H1 (cell line): ENCODE data around the gene MAMSTR. TPM values are rescaled to one million over a fixed set of nuclear protein-coding genes. Genes with fewer than 3 reads are reported as not detected.

Source experiments
- CTCF ChIA-PET: fragments of 300-600 bp; sonication (Branson Sonifier 250); formaldehyde crosslinking; loops from one replicate; lab custom pipeline; 2021; ENCODE audit not compliant: partially characterized antibody; lab: Charles Lee
- POLR2A ChIA-PET: fragments of 300-600 bp; sonication (Branson Sonifier 250); formaldehyde crosslinking; loops from one replicate; lab custom pipeline; 2021; ENCODE audit warnings: inconsistent platforms; ENCODE audit not compliant: partially characterized antibody; lab: Charles Lee
- DNase-seq, 2 experiments: peaks; one replicate each; pipeline versions ENCODE4 v3.0.0 to v3.0.0-alpha.2; 2010 to 2022; ENCODE audit warnings: low spot score in 2 of 2, low read depth in 1 of 2, mixed read lengths in 1 of 2
- FAIRE-seq: peaks from 2 replicates; lab custom pipeline; 2011; peaks lifted over from hg19 to GRCh38; lab: Jason Lieb, UNC
- H2AFZ ChIP-seq: 2 replicates; pipeline ENCODE4 v1.8.1; 2012; ENCODE audit warnings: low read length, inconsistent platforms
- H2AK5ac ChIP-seq: 2 replicates; pipeline ENCODE4 v1.6.1; 2013; ENCODE audit warnings: low read depth, low read length
- H2BK120ac ChIP-seq: replicated peaks from 2 replicates; pipeline ENCODE3; 2013; ENCODE audit warnings: low read depth, low read length, inconsistent platforms
- H2BK12ac ChIP-seq: 2 replicates; pipeline ENCODE4 v1.6.1; 2013; ENCODE audit warnings: low read depth, low read length
- H2BK15ac ChIP-seq: 2 replicates; pipeline ENCODE4 v1.6.1; 2013; ENCODE audit warnings: low read length
- H2BK20ac ChIP-seq: 2 replicates; pipeline ENCODE4 v1.6.1; 2013; ENCODE audit warnings: low read length
- H2BK5ac ChIP-seq: 2 replicates; pipeline ENCODE4 v1.6.1; 2013; ENCODE audit warnings: low read depth, low read length
- H3K14ac ChIP-seq: 2 replicates; pipeline ENCODE4 v1.6.1; 2013; ENCODE audit warnings: inconsistent platforms; ENCODE audit not compliant: insufficient read length
- H3K18ac ChIP-seq: 2 replicates; pipeline ENCODE4 v1.6.1; 2013; ENCODE audit warnings: low read length; ENCODE audit errors: extremely low read depth
- H3K23ac ChIP-seq: 2 replicates; pipeline ENCODE4 v1.6.1; 2013; ENCODE audit warnings: inconsistent platforms; ENCODE audit not compliant: insufficient read length
- H3K23me2 ChIP-seq: 2 replicates; pipeline ENCODE4 v1.6.1; 2013; ENCODE audit warnings: low read depth, low read length
- H3K27ac ChIP-seq: 2 replicates; pipeline ENCODE4 v1.6.1; 2011; ENCODE audit warnings: low read depth, low read length, inconsistent platforms
- H3K27me3 ChIP-seq, 4 experiments: replicated peaks in 1 of 4; 1 replicate in 1 of 4; 2 replicates in 3 of 4; pipeline versions ENCODE4 v1.6.1 to v1.8.1; 2011 to 2013; ENCODE audit warnings: low read length in 3 of 4, mild to moderate bottlenecking in 3 of 4, inconsistent platforms in 2 of 4, mixed read lengths in 2 of 4, moderate library complexity in 1 of 4; ENCODE audit not compliant: control insufficient read depth in 3 of 4, insufficient read depth in 3 of 4; ENCODE audit errors: extremely low read depth in 1 of 4
- H3K36me3 ChIP-seq, 4 experiments: 2 replicates each; pipeline versions ENCODE4 v1.6.1 to v1.8.1; 2011 to 2013; ENCODE audit warnings: mild to moderate bottlenecking in 4 of 4, low read length in 3 of 4, moderate library complexity in 2 of 4, control low read depth in 1 of 4, inconsistent platforms in 1 of 4; ENCODE audit not compliant: insufficient read depth in 4 of 4, control insufficient read depth in 2 of 4
- H3K4ac ChIP-seq: replicated peaks from 2 replicates; pipeline ENCODE3; 2013; ENCODE audit warnings: low read length, low read depth, mixed read lengths, inconsistent platforms; ENCODE audit not compliant: insufficient read length
- H3K4me1 ChIP-seq, 4 experiments: replicated peaks in 1 of 4; 1 replicate in 1 of 4; 2 replicates in 3 of 4; pipeline versions ENCODE4 v1.6.1 to v1.8.1; 2011 to 2013; ENCODE audit warnings: low read length in 3 of 4, inconsistent platforms in 2 of 4, mixed read lengths in 1 of 4; ENCODE audit not compliant: insufficient read depth in 4 of 4, control insufficient read depth in 3 of 4
- H3K4me2 ChIP-seq, 2 experiments: 2 replicates each; pipeline versions ENCODE4 v1.6.1 to v1.8.1; 2011 to 2013; ENCODE audit warnings: low read depth in 2 of 2, low read length in 2 of 2, control low read depth in 1 of 2, inconsistent platforms in 1 of 2, mild to moderate bottlenecking in 1 of 2; ENCODE audit not compliant: insufficient read depth in 1 of 2
- H3K4me3 ChIP-seq, 4 experiments: fragments of 200-600, 300-600 bp in 1 of 4; sonication (generic), shearing (Covaris generic), sonication (Bioruptor Twin) in 1 of 4; 2 replicates each; pipeline versions ENCODE4 v1.5.1 to v1.8.1; 2011 to 2016; ENCODE audit warnings: low read length in 4 of 4, low read depth in 3 of 4, control low read depth in 2 of 4, inconsistent platforms in 2 of 4, mild to moderate bottlenecking in 2 of 4, mixed read lengths in 1 of 4, moderate library complexity in 1 of 4; ENCODE audit not compliant: insufficient read depth in 2 of 4; ENCODE audit errors: extremely low read depth in 1 of 4
- H3K56ac ChIP-seq: replicated peaks from 2 replicates; pipeline ENCODE3; 2013; ENCODE audit warnings: low read depth, mild to moderate bottlenecking, mixed read lengths, low read length, inconsistent platforms; ENCODE audit not compliant: insufficient read length
- H3K79me1 ChIP-seq: 2 replicates; pipeline ENCODE4 v1.6.1; 2013; ENCODE audit warnings: low read depth, low read length, control low read depth
- H3K79me2 ChIP-seq, 2 experiments: 2 replicates each; pipeline versions ENCODE4 v1.6.1 to v1.8.1; 2012 to 2013; ENCODE audit warnings: low read length in 2 of 2, mild to moderate bottlenecking in 2 of 2, inconsistent platforms in 1 of 2; ENCODE audit not compliant: insufficient read depth in 2 of 2, control insufficient read depth in 1 of 2
- H3K9ac ChIP-seq, 4 experiments: replicated peaks in 1 of 4; 1 replicate in 1 of 4; 2 replicates in 3 of 4; pipeline versions ENCODE4 v1.6.1 to v1.8.1; 2011 to 2013; ENCODE audit warnings: low read depth in 3 of 4, low read length in 3 of 4, control low read depth in 2 of 4, mild to moderate bottlenecking in 2 of 4, moderate library complexity in 2 of 4, inconsistent platforms in 1 of 4; ENCODE audit errors: extremely low read depth in 1 of 4
- H3K9me3 ChIP-seq, 2 experiments: 2 replicates each; pipeline versions ENCODE4 v1.6.1 to v1.8.1; 2012 to 2013; ENCODE audit warnings: mild to moderate bottlenecking in 2 of 2, moderate library complexity in 2 of 2, control low read depth in 1 of 2, inconsistent platforms in 1 of 2, low read depth in 1 of 2, low read length in 1 of 2, mixed read lengths in 1 of 2; ENCODE audit not compliant: insufficient read depth in 2 of 2
- H4K20me1 ChIP-seq, 2 experiments: replicated peaks in 1 of 2; 2 replicates each; pipeline versions ENCODE3 to v1.8.1; 2011 to 2013; ENCODE audit warnings: inconsistent platforms in 2 of 2, low read length in 2 of 2, mild to moderate bottlenecking in 1 of 2; ENCODE audit not compliant: insufficient read depth in 2 of 2, control insufficient read depth in 1 of 2
- H4K5ac ChIP-seq: 2 replicates; pipeline ENCODE4 v1.6.1; 2013; ENCODE audit warnings: low read length, low read depth, mixed read lengths, inconsistent platforms; ENCODE audit not compliant: insufficient read length
- H4K8ac ChIP-seq: 2 replicates; pipeline ENCODE4 v1.8.0; 2013; ENCODE audit warnings: mild to moderate bottlenecking, moderate library complexity, low read length, inconsistent platforms; ENCODE audit not compliant: insufficient read depth; ENCODE audit errors: extremely low read depth
- H4K91ac ChIP-seq: replicated peaks from 2 replicates; pipeline ENCODE3; 2013; ENCODE audit warnings: low read length, mixed read lengths, inconsistent platforms; ENCODE audit not compliant: insufficient read length
- CHD2 ChIP-seq: IDR thresholded peaks from 2 replicates; pipeline ENCODE4 v1.6.1; 2012; ENCODE audit warnings: low read length, improper control_type of control experiment
- NRF1 ChIP-seq: IDR thresholded peaks from 2 replicates; pipeline ENCODE4 v1.6.1; 2011; ENCODE audit warnings: mild to moderate bottlenecking, low read depth, low read length, improper control_type of control experiment
- PHF8 ChIP-seq: fragments of 200-600 bp; sonication (generic); conservative IDR thresholded peaks from 2 replicates; pipeline ENCODE4 v1.7.1; 2012; ENCODE audit warnings: low read depth, mild to moderate bottlenecking, inconsistent platforms, low read length, moderate library complexity
- RNF2 ChIP-seq: fragments of 200-900, 300-1000 bp; sonication (generic); IDR thresholded peaks from 2 replicates; pipeline ENCODE4 v1.7.1; 2016; ENCODE audit warnings: borderline replicate concordance, low read depth, mild to moderate bottlenecking, antibody characterized with exemption, low read length; ENCODE audit not compliant: poor library complexity, severe bottlenecking; ENCODE audit errors: missing control alignments
- SIN3A ChIP-seq, 2 experiments: IDR thresholded peaks in 1 of 2; conservative IDR thresholded peaks in 1 of 2; 2 replicates each; pipeline ENCODE4 v1.6.1; 2011 to 2012; ENCODE audit warnings: low read length in 2 of 2, improper control_type of control experiment in 1 of 2, low read depth in 1 of 2, mild to moderate bottlenecking in 1 of 2
- WGBS, 2 experiments: shearing (Covaris generic) in 1 of 2; methylation state at CpG; one replicate each; pipeline versions ENCODE4 v1.1.6 to v1.1.7; 2013 to 2015; ENCODE audit warnings: low lambda C conversion rate in 2 of 2, mixed read lengths in 2 of 2, inconsistent platforms in 1 of 2, low coverage in 1 of 2, missing lambda C conversion rate in 1 of 2; ENCODE audit not compliant: insufficient replicate concordance in 2 of 2, insufficient coverage in 1 of 2, insufficient read length in 1 of 2; ENCODE audit errors: extremely low coverage in 1 of 2, missing lambda C conversion rate in 1 of 2; 5-methylcytosine and 5-hydroxymethylcytosine counted together
- polyA plus RNA-seq, 7 experiments: library from polyadenylated mRNA; depleted of rRNA in 3 of 7; stranded (reverse) in 5 of 7; unstranded in 2 of 7; fragments of >200 nt in 5 of 7; fragments of 200-250 nt in 2 of 7; gene quantifications; 1 replicate in 5 of 7; 2 replicates in 1 of 7; 4 replicates in 1 of 7; pipeline versions ENCODE4 v1.2.1 to v1.2.3, GENCODE V29; 2011 to 2013; ENCODE audit warnings: missing spikeins in 2 of 7, mixed read lengths in 2 of 7
- total RNA-seq: library from RNA; stranded (reverse); fragmentation: NEBNext Ultra II Directional; extraction: Animal tissue kit (Norgen Biotek cat#: 25700); gene quantifications from 2 replicates; pipeline ENCODE4 v1.2.1, GENCODE V29; 2021
- TF ChIP-seq, protein P1 (sequence below): IDR thresholded peaks from 2 replicates; pipeline ENCODE4 v1.6.1; 2012; ENCODE audit warnings: inconsistent platforms

Gene MAMSTR
- total and polyA plus RNA-seq, 2 of the 8 experiments (the other 6 are each of a cell fraction or from before 2014, with no cell fraction given): 2.0 to 2.3 TPM

DNA sequence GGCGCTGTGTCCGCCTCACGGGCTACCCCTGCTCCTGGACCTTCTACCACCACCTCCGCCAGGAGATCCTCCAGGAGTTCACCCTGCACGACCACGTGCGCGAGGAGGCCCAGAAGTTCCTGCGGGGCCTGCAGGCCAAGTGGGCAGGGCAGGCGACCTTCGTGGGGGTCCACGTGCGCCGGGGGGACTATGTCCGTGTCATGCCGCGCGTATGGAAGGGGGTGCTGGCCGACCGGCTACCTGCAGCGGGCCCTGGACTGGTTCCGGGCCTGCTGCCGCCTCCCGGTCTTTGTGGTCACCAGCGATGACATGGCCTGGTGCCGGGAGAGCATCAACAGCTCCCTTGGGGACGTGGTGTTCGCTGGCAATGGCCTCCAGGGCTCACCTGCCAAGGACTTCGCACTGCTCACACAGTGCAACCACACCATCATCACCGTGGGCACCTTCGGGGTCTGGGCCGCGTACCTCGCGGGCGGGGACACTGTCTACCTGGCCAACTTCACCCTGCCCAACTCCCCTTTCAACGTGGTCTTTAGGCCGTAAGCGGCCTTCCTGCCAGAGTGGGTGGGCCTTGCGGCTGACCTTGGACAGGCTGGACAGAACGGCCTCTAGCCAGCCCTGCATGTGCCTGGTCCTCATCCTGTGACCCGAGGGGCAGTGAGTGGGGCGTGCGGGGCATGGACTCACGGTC is 38.9 kb downstream of the MAMSTR start:
- Histone ChIP-seq H2BK15ac (no peak overlapping the region), H2AFZ (no peak overlapping the region), H3K18ac (no peak overlapping the region), H3K14ac (no peak overlapping the region), H4K5ac (no peak overlapping the region), H4K8ac (no peak overlapping the region), H2AK5ac (no peak overlapping the region), H3K27me3 (no peaks in the 10 kb centered on the region), H3K9ac (no peak overlapping the region), H3K4ac (no peak overlapping the region), H3K23me2 (no peaks in the 10 kb centered on the region), H3K56ac (no peak overlapping the region), H2BK5ac (no peak overlapping the region), H3K4me2 (no peak overlapping the region), H3K9me3 (no peaks in the 10 kb centered on the region), H3K27ac (no peak overlapping the region), H2BK12ac (0 out of 2 replicates have a peak overlapping the region, but pooled peaks have one; percentile 27), H4K20me1 (no peaks in the 10 kb centered on the region), H2BK120ac (no peak overlapping the region), H3K79me2 (no peaks in the 10 kb centered on the region), H3K36me3 (no peaks in the 10 kb centered on the region), H3K4me3 (no peak overlapping the region), H3K23ac (no peak overlapping the region), H4K91ac (no peak overlapping the region), H3K79me1 (no peaks in the 10 kb centered on the region), H3K4me1 (peaks cover 0 to 2% (median under 1%) of the 10 kb centered on the region in 4 experiments; a peak in 1 of 7 replicates), H2BK20ac (no peak overlapping the region)
- CTCF ChIA-PET: no interaction called here
- POLR2A ChIA-PET: interaction anchor here (3.9 kb wide), 1 partner anchor 16 kb away, joined by 18 read pairs; the partner anchor contains the start of gene FUT2
- no peak for DNase-seq
- WGBS, 2 experiments: 93% methylated on average over 45 of the region's 45 CpGs; no CpG with 5 or more reads in 1 of the 2 experiments
- no peak for TF ChIP-seq SIN3A (conservative IDR thresholded peaks at IDR 0.05 in 1 of 2, IDR thresholded peaks at IDR 0.05 in 1 of 2; ENCODE audit: low read depth in 1 of 2, low read length in 2 of 2)
- TF ChIP-seq RNF2: no peak
- TF ChIP-seq, protein P1, sequence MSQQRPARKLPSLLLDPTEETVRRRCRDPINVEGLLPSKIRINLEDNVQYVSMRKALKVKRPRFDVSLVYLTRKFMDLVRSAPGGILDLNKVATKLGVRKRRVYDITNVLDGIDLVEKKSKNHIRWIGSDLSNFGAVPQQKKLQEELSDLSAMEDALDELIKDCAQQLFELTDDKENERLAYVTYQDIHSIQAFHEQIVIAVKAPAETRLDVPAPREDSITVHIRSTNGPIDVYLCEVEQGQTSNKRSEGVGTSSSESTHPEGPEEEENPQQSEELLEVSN: no peak
- no peak for TF ChIP-seq CHD2
- no peak for TF ChIP-seq PHF8
- TF ChIP-seq NRF1: no peak
- no peak for FAIRE-seq
